Germinal center (tissue), 1 donor: ENCODE results near the gene RELA.
A peak's percentile ranks its signal among the peaks of the same experiment; 100 is the strongest.

Experiments
- DNase-seq: peaks from one replicate; pipeline ENCODE4 v3.0.0; 2012; ENCODE audit warnings: mixed read lengths, low spot score

RELA gene

DNA sequence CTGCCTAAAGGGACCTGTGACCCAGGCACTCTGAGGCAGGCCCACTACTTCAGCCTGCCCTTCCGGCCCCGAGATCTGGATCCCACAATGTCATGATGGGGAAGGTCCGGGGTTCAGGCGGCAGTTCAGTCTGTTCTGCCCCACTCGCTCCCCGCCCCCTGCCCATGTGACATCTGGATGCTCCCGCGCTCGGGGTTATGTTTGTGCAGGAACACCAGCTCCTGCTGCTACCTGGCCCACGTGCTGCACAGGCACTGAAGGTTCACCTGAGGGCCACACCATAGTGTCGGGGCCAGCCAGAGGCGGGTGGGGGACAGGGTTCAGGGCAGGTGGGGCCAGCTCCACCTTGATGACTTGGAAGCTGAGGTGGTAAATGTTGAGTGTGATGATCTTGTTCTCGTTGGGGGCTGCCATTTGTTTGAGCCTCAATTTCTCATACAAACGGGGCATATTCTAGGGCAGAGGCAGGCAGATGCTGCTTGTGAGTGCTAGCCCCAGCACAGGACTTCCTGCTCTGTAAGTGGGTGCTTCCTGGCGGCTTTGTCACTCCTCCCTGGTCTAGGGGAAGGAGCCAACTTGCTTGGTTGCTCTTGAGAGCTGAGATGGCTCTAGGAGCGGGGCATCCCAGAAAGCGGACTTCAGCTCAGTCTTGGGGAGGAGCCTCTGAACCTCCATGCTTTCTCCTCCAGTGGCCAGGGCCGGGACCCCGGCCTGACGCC lies 29.2 kb downstream of the RELA start:
- DNase-seq: no peak

DNA sequence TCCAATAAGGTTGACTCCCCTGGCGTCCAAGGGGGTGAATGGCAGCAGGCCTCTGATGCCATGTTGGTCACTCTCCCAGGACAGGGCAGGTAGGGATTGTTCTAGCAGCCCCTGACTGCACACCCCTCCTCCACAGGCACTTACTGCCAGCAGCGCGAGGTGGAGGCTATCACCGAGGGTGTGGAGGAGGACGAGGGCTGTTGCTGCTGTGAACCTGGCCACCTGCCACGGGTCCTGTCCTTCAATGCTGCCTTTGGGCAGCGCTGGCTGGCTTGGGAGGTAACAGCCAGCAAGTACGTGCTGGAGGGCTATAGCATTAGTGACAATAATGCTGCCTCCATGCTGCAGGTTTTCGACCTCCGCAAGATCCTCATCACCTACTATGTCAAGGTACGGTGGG lies 32.5 kb downstream of the RELA start:
- DNase-seq: no peak

DNA sequence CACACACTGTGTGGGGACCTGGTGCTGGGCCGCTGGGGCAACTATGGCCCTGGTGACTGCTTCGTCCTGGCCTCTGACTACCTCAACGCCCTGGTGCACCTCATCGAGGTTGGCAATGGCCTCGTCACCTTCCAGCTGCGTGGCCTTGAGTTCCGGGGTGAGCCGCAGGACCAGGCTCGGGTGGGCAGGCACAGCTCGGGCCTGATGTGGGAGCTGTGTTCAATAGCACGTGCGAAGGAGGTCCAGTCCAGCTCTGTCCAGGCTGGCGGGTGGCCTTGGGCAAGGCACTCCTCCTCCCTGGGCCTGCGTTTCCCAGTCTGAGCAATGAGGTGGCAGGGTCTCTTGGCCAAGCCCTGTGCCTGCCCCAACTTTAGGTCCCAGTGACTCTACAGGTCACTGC lies 33.1 kb downstream of the RELA start:
- no peak for DNase-seq

DNA sequence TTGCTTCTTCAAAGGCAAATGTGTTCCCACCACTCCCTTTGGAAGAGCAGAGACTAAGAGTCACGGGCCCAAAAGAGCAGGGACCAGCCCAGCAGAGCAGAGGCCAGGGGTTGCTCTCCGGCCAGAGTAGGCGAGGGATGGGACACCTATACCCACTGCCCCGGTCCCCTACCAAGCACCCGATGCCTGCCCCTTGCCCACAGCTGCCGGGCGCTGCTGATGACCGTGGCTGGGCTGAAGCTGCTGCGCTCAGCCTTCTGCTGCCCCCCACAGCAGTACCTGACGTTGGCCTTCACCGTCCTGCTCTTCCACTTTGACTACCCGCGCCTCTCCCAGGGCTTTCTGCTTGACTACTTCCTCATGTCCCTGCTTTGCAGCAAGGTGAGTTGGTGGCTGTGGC lies 35.5 kb downstream of the RELA start:
- DNase-seq: no peak

DNA sequence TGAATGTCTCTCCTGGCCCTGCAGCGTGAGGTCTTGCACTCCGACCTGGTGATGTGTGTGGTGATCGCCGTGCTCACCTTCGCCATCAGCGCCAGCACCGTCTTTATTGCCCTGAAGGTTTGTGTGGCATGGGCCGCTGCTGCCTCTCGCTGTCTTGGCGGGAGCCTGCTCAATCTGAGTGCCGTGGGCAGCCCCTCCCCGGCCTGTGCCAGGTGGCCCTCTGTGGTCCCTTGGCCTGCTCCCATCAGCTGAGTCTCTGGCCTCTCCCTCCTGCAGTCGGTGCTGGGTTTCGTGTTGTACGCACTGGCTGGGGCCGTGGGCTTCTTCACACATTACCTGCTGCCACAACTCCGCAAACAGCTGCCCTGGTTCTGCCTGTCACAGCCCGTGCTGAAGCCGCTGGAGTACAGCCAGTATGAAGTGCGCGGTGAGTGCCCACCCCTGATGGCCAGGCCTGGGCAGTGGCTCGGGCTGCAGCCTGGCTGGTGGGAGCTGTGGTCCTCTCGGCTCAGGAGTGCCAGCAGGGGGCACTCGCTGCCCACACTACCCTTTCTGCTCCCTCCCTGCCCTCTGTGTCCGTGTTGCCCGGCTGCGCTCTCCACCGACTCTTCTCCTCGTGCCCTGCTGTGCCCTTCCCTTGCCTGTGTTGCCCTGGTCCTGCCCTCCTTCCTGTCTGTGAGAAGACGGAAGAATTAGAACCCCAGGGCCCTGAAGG lies 36.9 kb downstream of the RELA start:
- peak; percentile 62 for DNase-seq

DNA sequence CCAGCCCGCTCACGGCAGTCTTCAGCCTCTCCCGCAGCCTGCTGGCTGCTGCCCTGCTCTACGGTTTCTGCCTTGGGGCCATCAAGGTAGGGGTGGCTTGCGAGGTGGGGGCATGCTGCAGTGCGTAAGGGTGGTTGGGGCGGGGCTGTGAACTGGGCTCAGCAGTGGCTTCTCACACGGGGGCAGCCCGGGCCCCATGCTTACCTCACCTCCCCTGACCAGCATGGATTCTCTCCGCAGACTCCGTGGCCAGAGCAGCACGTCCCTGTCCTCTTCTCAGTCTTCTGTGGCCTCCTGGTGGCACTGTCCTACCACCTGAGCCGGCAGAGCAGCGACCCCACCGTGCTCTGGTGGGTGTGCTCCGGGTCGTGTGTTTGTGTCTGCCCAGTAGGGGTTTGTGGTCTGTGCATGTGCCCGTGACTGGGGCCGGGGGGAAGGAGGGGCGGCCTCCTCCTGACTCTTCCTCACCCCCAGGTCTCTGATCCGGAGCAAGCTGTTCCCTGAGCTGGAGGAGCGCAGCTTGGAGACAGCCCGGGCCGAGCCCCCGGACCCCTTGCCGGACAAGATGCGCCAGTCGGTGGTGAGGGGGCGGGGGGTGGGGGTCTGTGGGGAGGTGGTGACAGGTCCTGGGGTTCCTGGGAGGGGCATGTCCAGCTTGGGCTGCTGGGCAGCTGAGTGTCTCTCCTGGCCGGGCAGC lies 37.6 kb downstream of the RELA start:
- DNase-seq: no peak

DNA sequence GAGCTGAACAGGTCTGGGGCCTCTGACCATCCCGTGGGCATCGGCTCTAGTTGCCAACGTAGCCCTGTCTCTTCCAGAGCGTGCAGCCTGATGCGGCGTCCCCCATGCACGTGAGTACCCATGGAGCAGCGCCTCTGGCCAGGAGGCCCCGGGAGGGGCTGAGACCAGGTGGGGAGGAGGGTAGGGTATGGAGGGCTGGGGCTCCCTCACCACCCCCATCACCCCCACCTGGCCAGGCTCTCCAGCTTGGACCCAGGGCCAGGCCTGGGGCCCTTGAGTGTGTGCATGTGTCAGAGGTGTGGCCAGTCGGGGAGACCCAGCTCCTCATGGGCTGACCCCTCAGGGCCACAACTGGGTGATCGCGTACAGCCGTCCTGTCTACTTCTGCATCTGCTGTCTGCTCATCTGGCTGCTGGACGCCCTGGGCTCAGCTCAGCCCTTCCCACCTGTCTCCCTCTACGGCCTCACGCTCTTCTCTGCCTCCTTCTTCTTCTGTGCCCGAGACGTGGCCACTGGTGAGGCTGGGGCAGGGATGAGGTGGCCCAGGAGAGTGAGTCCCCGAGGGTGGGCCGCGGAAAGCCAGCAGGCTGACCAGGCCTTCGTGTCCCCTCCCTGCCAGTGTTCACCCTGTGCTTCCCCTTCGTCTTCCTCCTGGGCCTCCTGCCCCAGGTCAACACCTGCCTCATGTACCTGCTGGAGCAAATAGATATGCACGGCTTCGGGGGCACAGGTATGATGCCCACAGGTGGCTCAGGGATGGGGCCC lies 38.7 kb downstream of the RELA start:
- no peak for DNase-seq

DNA sequence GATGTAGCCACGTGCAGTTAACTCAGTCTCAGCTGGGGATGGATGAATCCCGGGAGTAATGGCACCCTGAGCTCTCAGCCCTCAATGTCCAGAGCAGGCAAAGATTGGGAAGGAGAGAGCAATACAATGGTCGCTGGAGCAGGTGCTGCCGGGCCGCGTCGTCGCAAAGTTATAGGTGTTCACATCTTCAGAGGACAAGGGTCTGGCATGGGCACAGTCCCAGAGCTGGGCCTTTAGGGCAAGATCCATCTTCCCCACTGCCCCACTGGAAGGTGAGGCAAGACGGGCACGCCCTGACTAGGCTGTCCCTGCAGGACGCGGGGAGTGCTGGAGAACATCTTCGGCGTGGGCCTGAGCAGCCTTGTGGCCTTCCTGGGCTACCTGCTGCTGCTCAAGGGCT lies 39.5 kb downstream of the RELA start:
- no peak for DNase-seq

DNA sequence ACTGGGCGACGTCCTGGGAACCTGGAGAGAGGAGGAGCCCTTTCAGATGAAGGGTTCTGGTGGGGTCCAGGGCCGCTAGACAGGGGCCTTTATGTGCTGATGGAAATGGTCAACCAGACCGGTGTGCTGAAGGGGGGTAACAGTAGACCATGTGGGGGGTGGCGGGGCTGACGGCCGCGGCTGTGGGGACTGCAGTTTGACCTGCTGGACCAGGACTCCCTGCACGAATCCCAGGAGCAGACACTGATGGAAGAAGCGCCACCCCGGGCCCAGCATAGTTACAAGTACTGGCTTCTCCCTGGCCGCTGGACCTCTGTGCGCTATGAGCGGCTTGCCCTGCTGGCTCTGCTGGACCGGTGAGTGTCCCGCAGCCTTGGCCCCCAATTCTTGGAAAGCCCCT lies 40.7 kb downstream of the RELA start:
- no peak for DNase-seq

DNA sequence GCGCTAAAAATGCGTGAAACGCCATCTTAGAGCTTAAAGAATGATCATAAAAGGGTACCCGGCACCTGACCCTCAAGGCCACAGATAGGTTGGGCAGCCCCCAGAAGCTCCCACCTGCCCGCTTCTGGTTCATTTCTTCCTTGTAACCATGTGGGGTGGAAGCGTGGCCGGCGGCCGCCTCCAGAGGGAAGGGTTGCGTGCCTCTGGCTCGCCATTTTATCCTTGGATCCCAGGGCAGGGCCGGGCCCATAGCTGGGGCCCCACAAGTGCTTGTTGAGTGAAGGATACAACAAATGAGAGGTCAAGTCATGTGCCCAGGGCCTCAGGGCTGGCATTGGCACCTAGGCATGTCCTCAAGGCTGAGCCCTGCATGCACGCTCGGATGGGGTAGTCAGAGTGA lies 41.3 kb downstream of the RELA start:
- DNase-seq: no peak

DNA sequence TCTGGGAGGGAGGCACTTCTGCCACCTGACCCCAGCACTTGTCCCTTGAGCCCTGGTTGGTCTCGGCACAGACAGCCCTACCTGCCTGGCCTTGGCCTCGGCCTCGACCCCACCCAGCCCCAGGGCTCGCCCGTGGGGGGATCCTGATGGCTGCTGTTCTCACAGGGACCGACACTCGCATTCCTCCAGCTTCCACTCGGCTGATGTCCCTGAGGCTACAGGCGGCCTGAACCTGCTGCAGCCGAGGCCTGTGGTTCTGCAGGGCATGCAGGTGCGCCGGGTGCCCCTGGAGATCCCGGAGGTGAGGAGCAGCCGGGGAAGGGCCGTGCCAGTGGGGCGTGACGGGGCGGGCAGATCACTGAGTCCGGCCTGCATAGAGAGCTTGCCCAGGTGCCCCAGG lies 42.0 kb downstream of the RELA start:
- DNase-seq: no peak

DNA sequence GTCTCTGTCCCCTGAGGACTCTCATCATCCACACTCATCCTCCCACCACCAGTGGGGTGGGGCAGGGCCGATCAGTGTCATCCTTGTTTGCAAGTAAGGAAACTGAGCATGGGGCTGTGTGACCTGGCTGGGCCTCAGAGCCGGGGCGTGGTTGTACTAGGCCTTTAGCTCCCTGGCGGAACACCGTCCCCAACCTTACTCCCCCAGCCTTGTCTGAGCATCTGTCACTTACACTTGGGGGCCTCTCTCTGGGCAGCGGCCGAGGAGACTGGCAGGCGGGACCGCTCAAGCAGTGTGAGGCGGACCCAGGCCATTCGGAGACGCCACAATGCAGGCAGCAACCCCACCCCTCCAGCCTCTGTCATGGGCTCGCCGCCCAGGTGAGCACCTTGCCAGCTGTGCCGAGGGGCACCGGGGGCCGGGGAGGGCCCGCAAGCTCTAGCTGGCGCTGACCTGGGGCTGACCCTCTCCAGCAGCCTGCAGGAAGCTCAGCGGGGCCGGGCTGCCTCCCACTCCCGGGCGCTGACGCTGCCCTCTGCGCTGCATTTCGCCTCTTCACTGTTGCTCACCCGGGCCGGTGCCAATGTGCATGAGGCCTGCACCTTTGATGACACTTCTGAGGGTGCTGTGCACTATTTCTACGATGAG lies 43.3 kb downstream of the RELA start:
- DNase-seq: no peak

DNA sequence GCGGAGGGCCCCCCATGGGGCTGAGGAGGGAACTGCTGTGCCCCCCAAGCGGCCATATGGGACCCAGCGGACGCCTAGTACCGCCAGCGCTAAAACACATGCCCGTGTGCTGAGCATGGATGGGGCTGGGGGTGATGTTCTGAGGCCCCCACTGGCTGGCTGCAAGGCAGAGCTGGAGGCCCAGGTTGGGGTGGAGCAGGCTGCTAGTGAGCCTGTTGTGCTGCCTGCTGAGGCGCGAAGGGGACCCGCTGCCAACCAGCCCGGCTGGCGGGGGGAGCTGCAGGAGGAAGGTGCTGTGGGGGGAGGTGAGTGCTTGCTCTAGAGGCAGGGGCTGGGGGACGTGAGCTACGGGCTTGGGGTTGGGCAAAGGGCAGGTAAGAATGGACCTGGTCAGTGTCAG lies 44.0 kb downstream of the RELA start:
- no peak for DNase-seq

DNA sequence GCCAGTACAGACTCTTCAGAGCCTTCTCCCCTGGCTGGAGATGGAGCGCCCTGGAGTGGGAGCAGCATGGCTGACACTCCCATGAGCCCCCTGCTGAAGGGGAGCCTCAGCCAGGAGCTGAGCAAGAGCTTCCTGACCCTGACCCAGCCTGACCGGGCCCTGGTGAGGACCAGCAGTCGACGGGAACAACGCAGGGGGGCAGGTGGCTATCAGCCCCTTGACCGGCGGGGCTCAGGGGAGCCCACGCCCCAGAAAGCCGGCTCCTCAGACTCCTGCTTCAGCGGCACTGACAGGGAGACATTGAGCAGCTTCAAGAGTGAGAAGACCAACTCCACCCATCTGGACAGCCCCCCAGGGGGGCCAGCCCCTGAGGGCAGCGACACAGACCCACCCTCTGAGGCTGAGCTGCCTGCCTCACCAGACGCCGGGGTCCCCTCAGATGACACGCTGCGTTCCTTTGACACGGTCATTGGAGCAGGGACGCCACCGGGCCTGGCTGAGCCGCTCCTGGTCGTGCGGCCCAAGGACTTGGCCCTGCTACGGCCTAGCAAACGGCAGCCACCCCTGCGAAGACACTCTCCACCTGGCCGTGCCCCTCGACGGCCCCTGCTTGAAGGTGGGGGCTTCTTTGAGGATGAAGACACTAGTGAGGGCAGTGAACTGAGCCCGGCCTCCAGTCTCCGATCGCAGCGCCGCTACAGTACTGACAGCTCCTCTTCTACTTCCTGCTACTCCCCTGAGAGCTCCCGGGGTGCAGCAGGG lies 44.5 kb downstream of the RELA start:
- no peak for DNase-seq

DNA sequence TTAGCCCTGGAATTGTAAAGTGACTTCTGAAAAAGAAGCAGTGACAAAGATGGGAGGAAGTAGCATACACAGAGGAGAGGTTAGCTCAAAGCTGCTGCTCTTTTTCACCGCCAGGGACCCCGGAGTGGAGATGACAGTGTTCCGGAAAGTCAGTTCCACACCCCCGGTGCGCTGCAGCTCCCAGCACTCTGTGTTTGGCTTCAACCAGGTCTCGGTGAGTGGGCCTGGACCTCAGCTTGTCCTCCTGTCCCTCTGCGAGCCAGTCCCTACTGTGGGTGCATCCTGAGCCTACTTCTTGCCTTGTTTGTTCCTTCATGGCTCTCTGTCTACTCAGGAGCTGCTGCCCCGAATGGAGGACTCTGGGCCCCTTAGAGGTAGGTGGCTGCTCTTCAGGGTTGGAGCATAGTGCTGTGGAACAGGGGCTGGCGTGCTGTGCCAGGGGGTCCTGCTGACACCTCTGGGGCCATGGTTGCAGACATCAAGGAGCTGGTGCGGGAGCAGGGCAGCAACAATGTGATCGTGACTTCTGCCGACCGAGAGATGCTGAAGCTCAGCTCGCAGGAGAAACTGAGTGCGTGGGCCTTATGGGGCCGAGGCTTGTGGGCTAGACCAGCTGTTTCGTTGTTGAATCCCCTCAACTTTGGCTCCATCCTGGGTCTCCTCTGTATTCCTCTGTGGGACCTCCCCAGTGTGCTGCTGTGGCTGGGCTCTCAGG lies 45.4 kb downstream of the RELA start:
- no peak for DNase-seq

DNA sequence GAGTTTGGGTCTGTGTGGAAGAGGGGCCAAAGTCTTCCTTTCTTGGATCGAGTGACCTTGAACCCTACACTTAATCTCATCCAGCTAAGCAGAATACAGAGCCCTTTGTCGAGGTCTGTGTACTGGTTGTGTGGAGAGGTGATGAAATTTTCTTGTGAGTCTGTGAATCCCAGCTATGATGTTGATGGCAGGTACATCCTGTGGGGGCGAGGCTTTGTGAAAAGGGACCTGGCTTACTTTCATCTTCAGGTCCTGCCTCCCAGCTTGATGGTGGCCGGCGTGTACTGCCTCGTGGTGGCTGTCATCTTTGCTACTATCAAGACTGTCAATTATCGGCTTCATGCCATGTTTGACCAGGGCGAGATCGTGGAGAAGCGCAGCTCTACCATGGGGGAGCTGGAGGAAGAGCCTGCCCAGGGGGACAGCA lies 46.1 kb downstream of the RELA start:
- no peak for DNase-seq

DNA sequence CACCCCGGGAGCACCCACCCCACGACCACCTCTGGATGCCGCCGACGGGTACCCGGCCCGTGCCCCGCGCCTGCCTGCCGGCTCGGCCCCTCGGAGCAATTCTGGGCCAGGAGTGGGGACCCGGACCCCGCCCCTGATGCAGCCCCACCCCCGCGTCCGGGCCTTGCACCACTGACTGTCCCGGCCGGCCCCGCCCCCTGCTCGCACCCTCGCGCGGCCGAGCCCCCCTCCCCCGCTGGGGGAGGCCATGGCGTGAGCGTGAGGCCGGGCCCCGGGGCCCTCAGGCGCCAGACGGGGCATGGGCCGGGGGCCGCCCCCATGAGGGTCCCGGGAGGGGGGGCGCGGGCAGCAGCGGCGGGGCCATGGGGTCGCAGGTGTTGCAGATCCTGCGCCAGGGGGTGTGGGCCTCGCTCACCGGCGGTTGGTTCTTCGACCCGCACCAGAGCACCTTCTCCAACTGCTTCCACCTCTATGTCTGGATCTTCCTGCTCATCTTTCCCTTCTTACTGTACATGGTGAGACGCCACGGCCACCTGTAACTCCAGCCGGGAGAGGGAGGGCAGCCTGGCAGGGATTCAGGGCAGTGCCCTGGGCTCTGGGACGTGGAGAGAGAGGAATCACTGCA lies 46.7 kb downstream of the RELA start:
- DNase-seq: peak; percentile 61

DNA sequence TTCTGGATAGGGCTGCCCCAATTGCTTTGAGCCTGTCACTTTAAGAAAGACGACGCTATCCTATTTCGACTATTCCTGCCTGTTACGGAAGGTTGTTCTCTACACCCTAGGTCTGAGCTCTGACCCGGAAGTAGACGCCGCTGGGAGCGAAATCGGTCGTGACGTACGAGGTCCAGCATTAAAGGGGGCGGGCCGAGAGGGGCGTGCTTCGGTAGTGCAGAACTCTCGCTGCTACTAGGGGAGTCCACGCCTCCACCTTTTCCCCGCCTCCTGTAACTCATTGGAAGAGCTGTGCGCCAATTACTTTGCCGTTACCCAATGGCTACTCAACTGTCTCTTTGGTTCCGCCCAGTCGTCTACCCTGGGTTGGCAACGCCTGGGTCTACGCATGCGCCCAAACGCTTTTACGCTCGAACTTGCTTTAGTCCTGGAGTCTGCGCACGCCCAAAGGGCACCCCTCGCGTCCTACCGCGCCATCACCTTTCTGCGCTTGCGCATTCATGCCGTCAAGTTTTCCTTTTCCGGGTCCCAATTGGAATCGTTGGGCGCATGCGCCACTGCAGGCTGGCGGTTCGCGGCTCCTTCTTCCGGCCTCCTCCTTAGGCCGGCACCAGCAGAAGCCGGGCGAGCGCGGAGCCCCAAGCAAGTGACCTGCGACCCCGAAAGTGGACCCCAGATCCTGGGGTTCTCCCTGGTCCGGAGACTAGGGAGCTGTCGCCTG lies 47.3 kb downstream of the RELA start, which contains the start of gene PCNX3:
TSS of gene PCNX3 (plus strand) at position 548 of the 721 bp plus-strand sequence. CDS start 536 bp downstream, outside the sequence.
- peak; percentile 100 for DNase-seq
